K562 (cell line): ENCODE data around the gene NBEA. TPM values are rescaled to one million over a fixed set of nuclear protein-coding genes. Genes with fewer than 3 reads are reported as not detected.

Experiments
- MGA ChIP-seq: fragments of 450-650 bp; IDR thresholded peaks from 2 replicates; pipeline ENCODE4 v1.6.1; 2016; ENCODE audit warnings: mild to moderate bottlenecking, moderate library complexity
- RBM39 ChIP-seq: fragments of 200-400 bp; formaldehyde crosslinking; optimal IDR thresholded peaks from 2 replicates; pipeline ENCODE3; 2018; ENCODE audit warnings: low read depth, low read length
- ZNF778 ChIP-seq: fragments of 450-650 bp; formaldehyde crosslinking; IDR thresholded peaks from 2 replicates; pipeline ENCODE4 v1.4.0; 2020; ENCODE audit warnings: mild to moderate bottlenecking, moderate library complexity
- polyA plus RNA-seq, 8 experiments: library from polyadenylated mRNA; depleted of rRNA in 4 of 8; stranded (reverse) in 5 of 8; unstranded in 3 of 8; fragments of >200 nt; fragmentation: Nextera tagmentation in 2 of 8; fragmentation: Illumina TruSeq in 1 of 8; extraction: Ambion mirVana in 2 of 8; extraction: Trizol in 1 of 8; gene quantifications; 2 replicates each; pipeline versions ENCODE4 v1.2.1 to v1.2.3, GENCODE V29; 2011 to 2014; ENCODE audit warnings: inconsistent platforms in 1 of 8, missing spikeins in 1 of 8
- total RNA-seq, 7 experiments: library from RNA; depleted of rRNA in 6 of 7; stranded (reverse); fragments of >200 nt in 6 of 7; fragmentation: Illumina TruSeq in 2 of 7; extraction: Trizol in 2 of 7; gene quantifications; 2 replicates each; pipeline versions ENCODE4 v1.2.1 to v1.2.3, GENCODE V29; 2011 to 2021; ENCODE audit warnings: low replicate concordance in 1 of 7

Gene NBEA
- total and polyA plus RNA-seq, 9 of the 15 experiments (the other 6 are each of a cell fraction or from before 2014, with no cell fraction given): 0.03 to 0.94 (median 0.05) TPM; not detected in 2

- TF ChIP-seq MGA (no peak), RBM39 (no peak), ZNF778 (CRISPR knock-in tag) (no peak)
- TF ChIP-seq, all 486 proteins: peak for 0
Observed at GRCh38 chr13:35669321-35669720, 727.3 kb downstream of the NBEA start (continued).
